ENCODE measurements around the gene NECAB3.
"Not testable (repeated sequence)": the region's sequence is repeated elsewhere in the genome, so short reads cannot be mapped to it uniquely, and the experiment has no call there.

GRCh38 chr20:33698966-33699365, 24.7 kb upstream of the NECAB3 start:
- TF ChIP-seq CTCF (conservative IDR thresholded peaks at IDR 0.05; ENCODE audit: low read length); EZH2phosphoT487 (IDR thresholded peaks at IDR 0.05; ENCODE audit: borderline replicate concordance, low read depth, low read length): not testable (repeated sequence)
